GM08714 (cell line): ENCODE results near the gene SIX4.

ENCODE experiments used
- H3K4me3 ChIP-seq: fragments of 200-500 bp; sonication (Bioruptor generic); 2 replicates; pipeline ENCODE4 v1.5.1; 2014; ENCODE audit warnings: mild to moderate bottlenecking, low read length, inconsistent platforms
- ZNF274 ChIP-seq: IDR thresholded peaks from 2 replicates; pipeline ENCODE4 v1.6.1; 2012; ENCODE audit warnings: mild to moderate bottlenecking, low read depth, low read length

The SIX4 gene

GRCh38 chr14:60695327-60695726 is 28.8 kb downstream of the SIX4 start:
- TF ChIP-seq ZNF274: no peak
- H3K4me3 ChIP-seq: no peak overlapping the region

- H3K4me3 ChIP-seq: no peak overlapping the region
- TF ChIP-seq ZNF274: no peak
These were observed 32.6 kb downstream of the SIX4 start for GRCh38 chr14:60691383-60692113.

- no peak overlapping the region for H3K4me3 ChIP-seq
- TF ChIP-seq ZNF274: no peak
These were observed 37.3 kb downstream of the SIX4 start for GRCh38 chr14:60686865-60687264.

- no peak overlapping the region for H3K4me3 ChIP-seq
- TF ChIP-seq ZNF274: no peak
These were observed 39.9 kb downstream of the SIX4 start for GRCh38 chr14:60684203-60684602.

GRCh38 chr14:60681271-60681670 is 42.9 kb downstream of the SIX4 start:
- no peak overlapping the region for H3K4me3 ChIP-seq
- no peak for TF ChIP-seq ZNF274

- TF ChIP-seq ZNF274: no peak
- H3K4me3 ChIP-seq: no peak overlapping the region
These were observed 43.6 kb downstream of the SIX4 start for GRCh38 chr14:60680511-60680910.

- no peak overlapping the region for H3K4me3 ChIP-seq
- no peak for TF ChIP-seq ZNF274
These were observed 44.4 kb downstream of the SIX4 start for GRCh38 chr14:60679566-60680258.

GRCh38 chr14:60677701-60678100 is 46.5 kb downstream of the SIX4 start:
- no peak overlapping the region for H3K4me3 ChIP-seq

GRCh38 chr14:60670989-60671388 is 53.2 kb downstream of the SIX4 start:
- H3K4me3 ChIP-seq: no peak overlapping the region
- no peak for TF ChIP-seq ZNF274

More at GRCh38 chr14:60677701-60678100, 46.5 kb downstream of the SIX4 start:
- no peak for TF ChIP-seq ZNF274

- H3K4me3 ChIP-seq: no peak overlapping the region
- no peak for TF ChIP-seq ZNF274
These were observed 55.6 kb downstream of the SIX4 start for GRCh38 chr14:60668431-60669112.

GRCh38 chr14:60665177-60665550 is 59.0 kb downstream of the SIX4 start:
- no peak overlapping the region for H3K4me3 ChIP-seq
- no peak for TF ChIP-seq ZNF274

- no peak overlapping the region for H3K4me3 ChIP-seq
- no peak for TF ChIP-seq ZNF274
These were observed 61.2 kb downstream of the SIX4 start for GRCh38 chr14:60662982-60663381.

- no peak overlapping the region for H3K4me3 ChIP-seq
- TF ChIP-seq ZNF274: no peak
These were observed 62.4 kb downstream of the SIX4 start for GRCh38 chr14:60661721-60662120.
